Gastroesophageal sphincter (tissue), 3 donors: Measurements from ENCODE around the gene NUDT16L1.

ENCODE experiments used
- EP300 ChIP-seq: sonication (generic); formaldehyde crosslinking; IDR thresholded peaks from one replicate; pipeline ENCODE4 v1.6.1; 2017; ENCODE audit warnings: antibody characterized with exemption, mild to moderate bottlenecking
- POLR2A ChIP-seq, 2 donors: fragments of 450-650 bp; IDR thresholded peaks; one replicate each; pipeline ENCODE4 v1.6.1; 2017; ENCODE audit warnings: antibody characterized with exemption in 2 of 2, mild to moderate bottlenecking in 2 of 2, moderate library complexity in 1 of 2
- POLR2AphosphoS5 ChIP-seq: sonication (generic); formaldehyde crosslinking; IDR thresholded peaks from one replicate; pipeline ENCODE4 v1.6.1; 2017; ENCODE audit warnings: antibody characterized with exemption
- TF ChIP-seq, protein P1 (sequence below), 4 experiments: fragments of 200-600 bp in 2 of 4; fragments of 450-650 bp in 2 of 4; sonication (generic) in 1 of 4; IDR thresholded peaks; one replicate each; pipeline ENCODE4 v1.5.1; 2017 to 2019; ENCODE audit warnings: antibody characterized with exemption in 4 of 4, mild to moderate bottlenecking in 2 of 4, moderate library complexity in 2 of 4

DNA sequence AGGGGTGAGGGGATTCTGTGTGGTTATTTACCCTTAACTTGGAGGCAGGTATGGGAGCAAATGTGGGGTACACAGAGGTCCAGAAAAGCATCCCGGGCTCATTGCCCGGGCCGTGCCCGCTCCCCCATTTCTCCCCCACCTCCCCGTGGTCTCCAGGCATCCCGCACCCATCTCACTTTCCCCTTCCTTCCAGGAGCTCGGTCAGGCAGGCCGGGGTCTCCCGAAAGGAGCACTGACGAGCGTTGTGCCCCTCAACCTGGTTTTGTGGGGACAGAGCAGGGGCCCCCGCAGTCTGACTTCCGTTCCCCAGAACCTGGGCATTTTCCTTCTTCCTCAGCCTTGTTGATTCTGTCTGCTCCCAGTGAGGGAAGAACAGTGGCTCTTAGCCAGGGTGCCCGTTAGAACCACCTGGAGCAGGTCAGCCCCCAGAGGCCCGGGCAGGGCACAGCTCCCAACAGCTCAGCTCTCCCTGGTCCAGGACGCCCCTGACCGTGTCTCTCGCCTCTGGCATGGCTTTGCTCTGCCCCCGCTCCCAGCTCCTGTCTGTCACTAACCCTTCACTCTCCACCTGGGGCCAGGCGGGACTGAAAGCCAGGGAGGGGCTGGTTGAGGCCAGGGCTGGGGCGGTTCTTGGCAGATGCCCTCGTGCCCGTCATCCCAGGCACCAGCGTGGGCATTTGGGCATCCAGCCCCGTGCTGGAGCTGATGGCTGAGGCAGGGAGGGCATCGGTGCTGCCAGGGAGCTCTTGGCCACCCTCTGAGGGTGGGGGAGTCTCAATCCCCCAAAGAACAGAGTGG lies 12.5 kb upstream of the NUDT16L1 start:
- TF ChIP-seq, protein P1, sequence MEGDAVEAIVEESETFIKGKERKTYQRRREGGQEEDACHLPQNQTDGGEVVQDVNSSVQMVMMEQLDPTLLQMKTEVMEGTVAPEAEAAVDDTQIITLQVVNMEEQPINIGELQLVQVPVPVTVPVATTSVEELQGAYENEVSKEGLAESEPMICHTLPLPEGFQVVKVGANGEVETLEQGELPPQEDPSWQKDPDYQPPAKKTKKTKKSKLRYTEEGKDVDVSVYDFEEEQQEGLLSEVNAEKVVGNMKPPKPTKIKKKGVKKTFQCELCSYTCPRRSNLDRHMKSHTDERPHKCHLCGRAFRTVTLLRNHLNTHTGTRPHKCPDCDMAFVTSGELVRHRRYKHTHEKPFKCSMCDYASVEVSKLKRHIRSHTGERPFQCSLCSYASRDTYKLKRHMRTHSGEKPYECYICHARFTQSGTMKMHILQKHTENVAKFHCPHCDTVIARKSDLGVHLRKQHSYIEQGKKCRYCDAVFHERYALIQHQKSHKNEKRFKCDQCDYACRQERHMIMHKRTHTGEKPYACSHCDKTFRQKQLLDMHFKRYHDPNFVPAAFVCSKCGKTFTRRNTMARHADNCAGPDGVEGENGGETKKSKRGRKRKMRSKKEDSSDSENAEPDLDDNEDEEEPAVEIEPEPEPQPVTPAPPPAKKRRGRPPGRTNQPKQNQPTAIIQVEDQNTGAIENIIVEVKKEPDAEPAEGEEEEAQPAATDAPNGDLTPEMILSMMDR (IDR thresholded peaks at IDR 0.05): no peak
- TF ChIP-seq EP300 (no peak), POLR2AphosphoS5 (no peak), POLR2A (IDR thresholded peaks at IDR 0.05) (no peak)
